MCF 10A (cell line): ENCODE results near the gene CREBBP. TPM values are rescaled to one million over a fixed set of nuclear protein-coding genes. Genes with fewer than 3 reads are reported as not detected.

Experiments used
- BruUV-seq: library from RNA; stranded (reverse); fragments of 400-500 nt; replicated peaks from 2 replicates; lab custom pipeline; 2021; lab: Mats Ljungman, UMichigan
- CTCF ChIA-PET: fragments of 300-600 bp; sonication (Branson Sonifier 250); formaldehyde crosslinking; extraction: SDS; loops from one replicate; lab custom pipeline; 2021; ENCODE audit warnings: antibody characterized with exemption, inconsistent platforms; lab: Yijun Ruan, JAX
- POLR2A ChIA-PET: fragments of 300-600, 350-650 bp; sonication (Branson Sonifier 250); formaldehyde crosslinking; extraction: SDS; loops from one replicate; lab custom pipeline; 2020; ENCODE audit warnings: antibody characterized with exemption, inconsistent platforms; lab: Yijun Ruan, JAX
- DNase-seq: peaks from one replicate; pipeline ENCODE4 v3.0.0-alpha.2; 2018; ENCODE audit not compliant: unreplicated experiment
- H3K27ac Mint-ChIP-seq: one replicate; pipeline ENCODE4 v1.8.0; 2022; ENCODE audit warnings: mild to moderate bottlenecking, low read depth, mixed read lengths; ENCODE audit not compliant: unreplicated experiment
- H3K27me3 Mint-ChIP-seq: one replicate; pipeline ENCODE4 v1.8.0; 2022; ENCODE audit warnings: mixed read lengths; ENCODE audit not compliant: insufficient read depth, unreplicated experiment
- H3K36me3 Mint-ChIP-seq: one replicate; pipeline ENCODE4 v1.8.0; 2022; ENCODE audit warnings: mild to moderate bottlenecking, moderate library complexity, mixed read lengths; ENCODE audit not compliant: insufficient read depth, unreplicated experiment
- H3K4me1 Mint-ChIP-seq: one replicate; pipeline ENCODE4 v1.8.0; 2022; ENCODE audit warnings: mixed read lengths; ENCODE audit not compliant: insufficient read depth, unreplicated experiment
- H3K4me3 Mint-ChIP-seq: one replicate; pipeline ENCODE4 v1.8.0; 2022; ENCODE audit warnings: mild to moderate bottlenecking, moderate library complexity, mixed read lengths; ENCODE audit not compliant: unreplicated experiment
- H3K9me3 Mint-ChIP-seq: one replicate; pipeline ENCODE4 v1.8.0; 2022; ENCODE audit warnings: mixed read lengths; ENCODE audit not compliant: unreplicated experiment
- CTCF ChIP-seq: fragments of 200-600 bp; IDR thresholded peaks from one replicate; pipeline ENCODE4 v1.8.0; 2022; ENCODE audit warnings: antibody characterized with exemption, mild to moderate bottlenecking; ENCODE audit not compliant: unreplicated experiment
- intact Hi-C: fragments of 100-400 bp; cut with micrococcal nuclease; formaldehyde crosslinking; loops from 2 replicates; pipeline ENCODE4 v1.14.1; 2022
- total RNA-seq: library from RNA; stranded (reverse); gene quantifications from 2 replicates; pipeline ENCODE4 v1.2.3, GENCODE V29; 2022

The CREBBP gene
- total RNA-seq, 1 experiment from 2014 or later: 74.0 TPM

DNA sequence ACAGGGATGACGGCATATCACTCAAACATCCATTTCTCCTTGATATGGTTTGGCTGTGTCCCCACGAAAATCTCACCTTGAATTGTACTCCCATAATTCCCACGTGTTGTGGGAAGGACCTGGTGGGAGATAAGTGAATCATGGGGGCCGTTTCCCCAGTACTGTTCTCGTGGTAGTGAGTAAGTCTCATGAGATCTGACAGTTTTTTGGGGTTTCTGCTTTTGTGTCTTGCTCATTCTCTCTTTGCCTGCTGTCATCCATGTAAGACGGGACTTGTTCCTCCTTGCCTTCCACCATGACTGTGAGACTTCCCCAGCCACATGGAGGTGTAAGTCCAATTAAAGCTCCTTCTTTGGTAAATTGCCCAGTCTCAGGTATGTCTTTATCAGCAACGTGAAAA is 193.5 kb downstream of the CREBBP start:
- intact Hi-C loops: no loop called here
- no peaks in the 10 kb centered on the region for H3K9me3 Mint-ChIP-seq
- ChIA-PET CTCF (interaction anchor here (0.6 to 1.4 kb wide), 2 partner anchors 194 to 796 kb away, joined by 3 to 4 read pairs; partner anchors contain the start of gene CREBBP), POLR2A (no interaction called here)
- TF ChIP-seq CTCF: no peak
- peaks cover 8% of the 10 kb centered on the region for H3K4me1 Mint-ChIP-seq
- no peaks in the 10 kb centered on the region for H3K27me3 Mint-ChIP-seq
- H3K27ac Mint-ChIP-seq: no peak overlapping the region
- no TSS peak for BruUV-seq
- H3K36me3 Mint-ChIP-seq: peaks cover 88% of the 10 kb centered on the region
- no peak overlapping the region for H3K4me3 Mint-ChIP-seq
- no peak for DNase-seq

DNA sequence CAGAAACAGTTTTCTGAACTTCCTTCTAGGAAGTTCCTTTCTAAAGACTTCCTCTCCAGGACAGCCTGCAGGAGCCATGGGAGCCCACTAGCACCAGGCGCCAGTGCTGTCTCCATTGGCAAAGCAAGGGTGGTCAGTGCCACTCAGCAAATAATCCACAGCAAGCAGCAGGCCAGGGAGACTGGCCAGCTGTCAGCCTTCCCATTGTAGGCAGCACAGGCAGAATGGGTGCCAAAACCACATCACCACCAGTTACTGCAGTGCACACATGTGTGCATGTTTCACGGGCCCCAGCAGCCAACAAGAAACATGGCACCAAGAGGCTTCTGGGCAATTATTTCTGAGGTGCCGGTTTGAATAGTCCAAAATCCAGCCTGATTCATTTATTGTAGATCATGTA is 199.3 kb downstream of the CREBBP start:
- POLR2A ChIA-PET: no interaction called here
- CTCF ChIA-PET: interaction anchor here (0.7 to 2.8 kb wide), 2 partner anchors 9 to 275 kb away, joined by 3 to 18 read pairs; no protein-coding TSS in a partner anchor
- Mint-ChIP-seq H3K27ac (no peak overlapping the region), H3K9me3 (no peaks in the 10 kb centered on the region), H3K4me1 (no peaks in the 10 kb centered on the region), H3K36me3 (peaks cover 71% of the 10 kb centered on the region), H3K27me3 (no peaks in the 10 kb centered on the region), H3K4me3 (no peak overlapping the region)
- BruUV-seq: no TSS peak
- no peak for DNase-seq
- no peak for TF ChIP-seq CTCF
- intact Hi-C loops: no loop called here

DNA sequence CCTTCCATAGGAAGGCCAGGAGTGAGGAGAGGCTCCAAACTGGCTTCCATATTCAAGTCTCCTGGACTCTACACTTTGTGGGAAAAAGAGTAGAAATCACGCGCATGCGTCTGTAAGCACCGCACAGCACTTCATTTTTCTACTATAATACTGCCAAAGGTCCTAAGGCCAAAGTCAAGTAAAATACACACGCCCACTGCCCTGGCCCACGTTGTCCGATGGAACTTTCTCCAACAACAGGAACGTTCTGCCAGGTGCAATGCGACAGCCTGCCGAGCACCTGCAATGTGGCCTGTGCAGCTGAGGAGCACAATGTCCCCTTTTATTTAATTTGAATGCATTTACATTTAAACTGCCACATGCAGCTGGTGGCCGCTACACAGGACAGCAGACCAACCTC is 202.5 kb downstream of the CREBBP start:
- no TSS peak for BruUV-seq
- DNase-seq: no peak
- Mint-ChIP-seq H3K9me3 (no peaks in the 10 kb centered on the region), H3K4me1 (no peaks in the 10 kb centered on the region), H3K27me3 (no peaks in the 10 kb centered on the region), H3K4me3 (no peak overlapping the region), H3K36me3 (peaks cover 69% of the 10 kb centered on the region), H3K27ac (no peak overlapping the region)
- TF ChIP-seq CTCF: no peak
- ChIA-PET POLR2A (interaction anchor here (0.7 kb wide), 1 partner anchor 9 kb away, joined by 3 read pairs; no protein-coding TSS in a partner anchor), CTCF (interaction anchor here (0.6 to 1.3 kb wide), 4 partner anchors 12 to 652 kb away, joined by 3 to 6 read pairs (median 3); no protein-coding TSS in a partner anchor)
- intact Hi-C loops: no loop called here

- peak overlapping the region; percentile 27 for H3K27ac Mint-ChIP-seq
- H3K4me1 Mint-ChIP-seq: no peaks in the 10 kb centered on the region
- no peaks in the 10 kb centered on the region for H3K27me3 Mint-ChIP-seq
- CTCF ChIA-PET: interaction anchor here (0.5 to 1.2 kb wide), 2 partner anchors 15 to 757 kb away, joined by 3 to 4 read pairs; no protein-coding TSS in a partner anchor
- H3K36me3 Mint-ChIP-seq: peaks cover 76% of the 10 kb centered on the region
- H3K4me3 Mint-ChIP-seq: no peak overlapping the region
- intact Hi-C loops: no loop called here
- TF ChIP-seq CTCF: no peak
- H3K9me3 Mint-ChIP-seq: no peaks in the 10 kb centered on the region
- DNase-seq: no peak
- BruUV-seq: no TSS peak
- POLR2A ChIA-PET: no interaction called here
These were observed 204.8 kb downstream of the CREBBP start for GRCh38 chr16:3675601-3676130.

Other genes with a start within 250 kb of the CREBBP start
- gene DNASE1, start 226.0 kb downstream of the CREBBP start, total RNA-seq: 11.4 and 18.4 TPM in 2 replicates
- 145 and 274 TPM in 2 replicates for gene TRAP1, start 163.2 kb downstream of the CREBBP start, total RNA-seq
- 13.1 and 14.2 TPM in 2 replicates for gene ADCY9, start 235.7 kb upstream of the CREBBP start, total RNA-seq